ENCODE data around the gene FAM107B. TPM values are rescaled to one million over a fixed set of nuclear protein-coding genes. Genes with fewer than 3 reads are reported as not detected.

Gene FAM107B
- total RNA-seq, 1 donor from 2014 or later = 50.9 TPM

GRCh38 chr10:14564268-14564744 is 210.4 kb downstream of the FAM107B start:
- TF ChIP-seq CTCF (conservative IDR thresholded peaks at IDR 0.05) = no peak
- peaks cover 33% of the 10 kb centered on the region for H3K36me3 Mint-ChIP-seq
- H3K27me3 Mint-ChIP-seq = no peaks in the 10 kb centered on the region
- no peak for DNase-seq (ENCODE audit: extremely low spot score, unreplicated experiment)
- no peak overlapping the region for H3K4me3 Mint-ChIP-seq
- H3K27ac Mint-ChIP-seq = no peak overlapping the region
- peaks cover 3% of the 10 kb centered on the region for H3K9me3 Mint-ChIP-seq
- peaks cover 25% of the 10 kb centered on the region for H3K4me1 Mint-ChIP-seq (ENCODE audit: unreplicated experiment)

DNA sequence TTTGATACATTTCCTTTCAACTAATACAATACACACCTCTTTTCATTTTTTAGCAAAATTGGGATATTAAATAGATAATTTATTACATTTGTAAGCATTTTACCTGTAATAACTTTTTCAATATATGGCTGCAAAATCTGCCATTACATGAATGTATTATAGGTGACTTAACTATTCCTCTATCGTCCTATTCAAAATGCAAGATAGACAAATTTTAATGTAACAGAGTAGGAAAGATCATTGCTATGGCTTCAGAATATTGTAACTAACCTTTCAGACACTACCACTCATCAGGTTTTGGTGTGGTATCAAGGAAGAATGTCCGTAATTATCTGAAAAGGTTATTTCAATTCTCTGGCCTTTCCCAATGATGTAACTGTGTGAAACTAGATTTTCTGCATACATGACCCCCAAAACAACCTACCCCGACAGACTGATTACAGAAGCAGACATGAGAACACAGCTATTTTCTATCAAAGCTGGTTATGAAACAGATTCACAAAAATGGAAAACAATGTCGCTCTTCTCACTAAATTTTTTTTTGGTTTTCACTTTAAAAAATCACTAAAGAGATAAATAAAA is 211.2 kb downstream of the FAM107B start:
- peaks cover 3% of the 10 kb centered on the region for H3K9me3 Mint-ChIP-seq
- no peaks in the 10 kb centered on the region for H3K27me3 Mint-ChIP-seq
- H3K4me1 Mint-ChIP-seq (ENCODE audit: unreplicated experiment) = peaks cover 27% of the 10 kb centered on the region
- H3K27ac Mint-ChIP-seq = no peak overlapping the region
- H3K4me3 Mint-ChIP-seq = no peak overlapping the region
- no peak for DNase-seq (ENCODE audit: extremely low spot score, unreplicated experiment)
- H3K36me3 Mint-ChIP-seq = peaks cover 30% of the 10 kb centered on the region
- no peak for TF ChIP-seq CTCF (conservative IDR thresholded peaks at IDR 0.05)

DNA sequence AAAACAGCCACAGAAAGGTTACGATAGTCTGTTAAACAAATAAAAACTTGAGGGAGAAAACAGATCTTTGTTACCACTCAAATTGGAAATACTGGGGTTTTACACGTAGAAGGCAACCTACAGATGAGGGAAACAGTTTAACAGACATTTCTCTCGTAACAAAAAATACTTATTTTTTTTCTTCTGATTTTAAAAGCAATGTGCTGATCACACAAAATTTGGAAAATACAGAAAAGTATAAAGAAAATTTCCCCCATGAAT is 211.7 kb downstream of the FAM107B start:
- H3K36me3 Mint-ChIP-seq = peaks cover 30% of the 10 kb centered on the region
- no peak overlapping the region for H3K4me3 Mint-ChIP-seq
- peaks cover 3% of the 10 kb centered on the region for H3K9me3 Mint-ChIP-seq
- H3K27me3 Mint-ChIP-seq = no peaks in the 10 kb centered on the region
- no peak overlapping the region for H3K27ac Mint-ChIP-seq
- peaks cover 31% of the 10 kb centered on the region for H3K4me1 Mint-ChIP-seq (ENCODE audit: unreplicated experiment)
- DNase-seq (ENCODE audit: extremely low spot score, unreplicated experiment) = no peak
- no peak for TF ChIP-seq CTCF (conservative IDR thresholded peaks at IDR 0.05)

- TF ChIP-seq CTCF (conservative IDR thresholded peaks at IDR 0.05) = peak; percentile 26
- Mint-ChIP-seq H3K27me3 (no peaks in the 10 kb centered on the region), H3K27ac (no peak overlapping the region)
Measured at GRCh38 chr10:14562218-14563075, 212.2 kb downstream of the FAM107B start.

DNA sequence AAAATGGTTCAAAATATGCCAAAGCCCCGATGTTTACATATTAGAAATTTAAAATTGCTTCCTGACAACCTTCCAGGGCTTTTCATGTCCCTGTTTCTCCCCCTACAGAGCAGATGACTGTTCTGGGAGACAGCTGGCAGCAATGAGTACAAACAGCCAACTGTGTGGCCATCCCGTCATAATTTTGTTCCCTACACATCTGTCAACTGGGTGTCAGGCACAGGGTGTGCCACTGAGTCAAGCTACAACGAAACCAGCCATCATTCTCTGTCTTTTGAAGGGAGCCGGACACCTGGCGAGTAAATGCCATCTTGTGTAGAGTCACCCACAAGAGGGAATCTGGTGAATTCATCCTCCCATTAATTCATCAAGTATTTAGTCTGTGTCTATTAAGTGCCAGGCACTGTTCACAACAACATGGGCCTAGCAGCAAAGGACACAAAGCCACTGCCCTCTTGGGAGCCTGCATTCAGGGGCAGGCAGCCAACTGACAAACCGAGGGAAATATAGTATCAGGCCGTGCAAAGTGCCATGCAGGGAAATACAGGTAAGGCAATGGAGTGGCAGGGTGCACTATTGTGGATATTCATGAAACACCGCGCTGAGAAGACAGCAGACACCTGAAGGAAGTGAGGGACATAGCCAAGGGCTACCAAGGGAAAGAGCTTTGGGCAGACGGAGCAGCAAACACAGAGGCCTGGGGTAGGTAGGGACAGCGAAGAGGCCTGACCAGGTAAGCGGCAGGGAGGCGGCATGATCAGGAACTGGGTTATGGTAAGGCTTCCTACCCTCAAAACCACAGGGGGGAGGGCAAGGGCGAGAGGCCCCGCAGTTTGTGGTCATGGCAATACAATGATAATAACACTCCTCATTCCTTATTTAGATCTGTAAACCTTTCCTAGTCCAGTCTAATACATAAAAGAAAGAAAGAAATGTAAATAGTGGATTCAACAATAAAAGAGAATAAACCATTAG is 213.6 kb downstream of the FAM107B start:
- Mint-ChIP-seq H3K36me3 (peaks cover 15% of the 10 kb centered on the region), H3K4me3 (no peak overlapping the region), H3K9me3 (peaks cover 3% of the 10 kb centered on the region), H3K27me3 (no peaks in the 10 kb centered on the region), H3K4me1 (ENCODE audit: unreplicated experiment) (peaks cover 46% of the 10 kb centered on the region), H3K27ac (no peak overlapping the region)
- no peak for TF ChIP-seq CTCF (conservative IDR thresholded peaks at IDR 0.05)
- DNase-seq (ENCODE audit: extremely low spot score, unreplicated experiment) = no peak

More at GRCh38 chr10:14562218-14563075, 212.2 kb downstream of the FAM107B start:
- Mint-ChIP-seq H3K4me3 (no peak overlapping the region), H3K9me3 (peaks cover 3% of the 10 kb centered on the region), H3K4me1 (ENCODE audit: unreplicated experiment) (peaks cover 36% of the 10 kb centered on the region), H3K36me3 (peaks cover 25% of the 10 kb centered on the region)
- DNase-seq (ENCODE audit: extremely low spot score, unreplicated experiment) = no peak

All from type B pancreatic cell (in vitro differentiated cells).